ENCODE data around the gene UBIAD1. TPM values are rescaled to one million over a fixed set of nuclear protein-coding genes. Genes with fewer than 3 reads are reported as not detected.

UBIAD1 gene
- total and polyA plus RNA-seq, 2 experiments from 2014 or later: 13.7 to 31.6 TPM

GRCh38 chr1:11331036-11331944, 58.3 kb downstream of the UBIAD1 start (continued):
- TF ChIP-seq ZNF462 (CRISPR knock-in tag; IDR thresholded peaks at IDR 0.05): no peak
- TF ChIP-seq, protein P1, sequence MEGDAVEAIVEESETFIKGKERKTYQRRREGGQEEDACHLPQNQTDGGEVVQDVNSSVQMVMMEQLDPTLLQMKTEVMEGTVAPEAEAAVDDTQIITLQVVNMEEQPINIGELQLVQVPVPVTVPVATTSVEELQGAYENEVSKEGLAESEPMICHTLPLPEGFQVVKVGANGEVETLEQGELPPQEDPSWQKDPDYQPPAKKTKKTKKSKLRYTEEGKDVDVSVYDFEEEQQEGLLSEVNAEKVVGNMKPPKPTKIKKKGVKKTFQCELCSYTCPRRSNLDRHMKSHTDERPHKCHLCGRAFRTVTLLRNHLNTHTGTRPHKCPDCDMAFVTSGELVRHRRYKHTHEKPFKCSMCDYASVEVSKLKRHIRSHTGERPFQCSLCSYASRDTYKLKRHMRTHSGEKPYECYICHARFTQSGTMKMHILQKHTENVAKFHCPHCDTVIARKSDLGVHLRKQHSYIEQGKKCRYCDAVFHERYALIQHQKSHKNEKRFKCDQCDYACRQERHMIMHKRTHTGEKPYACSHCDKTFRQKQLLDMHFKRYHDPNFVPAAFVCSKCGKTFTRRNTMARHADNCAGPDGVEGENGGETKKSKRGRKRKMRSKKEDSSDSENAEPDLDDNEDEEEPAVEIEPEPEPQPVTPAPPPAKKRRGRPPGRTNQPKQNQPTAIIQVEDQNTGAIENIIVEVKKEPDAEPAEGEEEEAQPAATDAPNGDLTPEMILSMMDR (conservative IDR thresholded peaks at IDR 0.05; ENCODE audit: low read depth in 2 of 2): no peak
- TF ChIP-seq JUNB (IDR thresholded peaks at IDR 0.05; ENCODE audit: unreplicated experiment): no peak
- TF ChIP-seq ZNF114 (CRISPR knock-in tag; IDR thresholded peaks at IDR 0.05): no peak
- no peak for TF ChIP-seq NANOG (IDR thresholded peaks at IDR 0.05; ENCODE audit: borderline replicate concordance)
- no peak for TF ChIP-seq CREB1 (CRISPR knock-in tag; IDR thresholded peaks at IDR 0.05; ENCODE audit: low read depth)
- no peak for TF ChIP-seq EZH2phosphoT487 (IDR thresholded peaks at IDR 0.05; ENCODE audit: unreplicated experiment)
